K562 (cell line): ENCODE data around the gene UPK2. TPM values are rescaled to one million over a fixed set of nuclear protein-coding genes. Genes with fewer than 3 reads are reported as not detected.
A peak's percentile ranks its signal among the peaks of the same experiment; 100 is the strongest.

Experiments
- ARID1B ChIP-seq: fragments of 450-650 bp; IDR thresholded peaks from 2 replicates; pipeline ENCODE4 v1.6.1; 2016; ENCODE audit warnings: antibody characterized with exemption, mild to moderate bottlenecking, inconsistent platforms
- CBX5 ChIP-seq: IDR thresholded peaks from 2 replicates; pipeline ENCODE4 v1.6.1; 2014; ENCODE audit warnings: low read depth, borderline replicate concordance
- CXXC5 ChIP-seq: fragments of 250-450 bp; sonication (Bioruptor Pico); IDR thresholded peaks from 2 replicates; pipeline ENCODE4 v1.8.0; 2022; ENCODE audit warnings: inconsistent platforms, mild to moderate bottlenecking, moderate library complexity
- DPF2 ChIP-seq: fragments of 450-650 bp; IDR thresholded peaks from 2 replicates; pipeline ENCODE4 v1.6.1; 2016
- HMGN3 ChIP-seq: IDR thresholded peaks from 2 replicates; pipeline ENCODE4 v1.6.1; 2011; ENCODE audit warnings: borderline replicate concordance, low read depth, mild to moderate bottlenecking, mixed read lengths, low read length; ENCODE audit not compliant: insufficient read length; ENCODE audit errors: extremely low read depth
- HOXB6 ChIP-seq: fragments of 250-450 bp; sonication (Bioruptor Pico); IDR thresholded peaks from 2 replicates; pipeline ENCODE4 v1.5.1; 2022; ENCODE audit warnings: mild to moderate bottlenecking, borderline replicate concordance
- MCM2 ChIP-seq: fragments of 450-650 bp; IDR thresholded peaks from 2 replicates; pipeline ENCODE4 v1.6.1; 2017; ENCODE audit warnings: low read depth, mild to moderate bottlenecking
- PHTF2 ChIP-seq: fragments of 250-450 bp; sonication (Bioruptor Pico); IDR thresholded peaks from 2 replicates; pipeline ENCODE4 v1.5.0; 2021; ENCODE audit warnings: mild to moderate bottlenecking
- POLR2AphosphoS5 ChIP-seq: IDR thresholded peaks from 2 replicates; pipeline ENCODE4 v1.6.1; 2011; ENCODE audit warnings: mild to moderate bottlenecking, low read depth, low read length, moderate library complexity; ENCODE audit not compliant: control insufficient read depth, insufficient read depth
- POLR2B ChIP-seq: fragments of 450-650 bp; IDR thresholded peaks from 2 replicates; pipeline ENCODE4 v1.6.1; 2018; ENCODE audit warnings: low read depth; ENCODE audit not compliant: partially characterized antibody
- PTRF ChIP-seq: fragments of 450-650 bp; IDR thresholded peaks from 2 replicates; pipeline ENCODE4 v1.6.1; 2016; ENCODE audit warnings: mild to moderate bottlenecking, missing genetic modification characterization, missing compliant biosample characterization
- TEAD4 ChIP-seq, 2 experiments: sonication (generic) in 1 of 2; formaldehyde crosslinking in 1 of 2; IDR thresholded peaks; 2 replicates each; pipeline versions ENCODE4 v1.6.1 to v1.8.0; 2012 to 2022; ENCODE audit warnings: borderline replicate concordance in 1 of 2, inconsistent platforms in 1 of 2, low read length in 1 of 2, mild to moderate bottlenecking in 1 of 2, missing genetic modification reagents in 1 of 2
- TFAM ChIP-seq: fragments of 250-450 bp; sonication (Bioruptor Pico); conservative IDR thresholded peaks from 2 replicates; pipeline ENCODE4 v1.5.0; 2021; ENCODE audit warnings: mild to moderate bottlenecking, moderate library complexity
- ZBTB7A ChIP-seq: IDR thresholded peaks from 2 replicates; pipeline ENCODE4 v1.6.1; 2011; ENCODE audit warnings: low read depth, mild to moderate bottlenecking, low read length, moderate library complexity, borderline replicate concordance; ENCODE audit not compliant: control insufficient read depth
- ZC3H11A ChIP-seq: IDR thresholded peaks from 2 replicates; pipeline ENCODE4 v1.6.1; 2012; ENCODE audit warnings: low read depth, low read length, improper control_type of control experiment
- ZNF212 ChIP-seq: fragments of 450-650 bp; formaldehyde crosslinking; IDR thresholded peaks from 2 replicates; pipeline ENCODE4 v1.4.0; 2020; ENCODE audit warnings: mild to moderate bottlenecking
- ZNF584 ChIP-seq: fragments of 200-800 bp; sonication (Bioruptor generic); IDR thresholded peaks from 2 replicates; pipeline ENCODE4 v1.6.1; 2016; ENCODE audit warnings: low read depth, mild to moderate bottlenecking, missing genetic modification characterization, missing compliant biosample characterization
- ZNF79 ChIP-seq: fragments of 250-450 bp; sonication (Bioruptor Pico); IDR thresholded peaks from 2 replicates; pipeline ENCODE4 v1.4.0; 2020; ENCODE audit warnings: low read depth, mild to moderate bottlenecking, moderate library complexity
- polyA plus RNA-seq, 8 experiments: library from polyadenylated mRNA; depleted of rRNA in 4 of 8; stranded (reverse) in 5 of 8; unstranded in 3 of 8; fragments of >200 nt; fragmentation: Nextera tagmentation in 2 of 8; fragmentation: Illumina TruSeq in 1 of 8; extraction: Ambion mirVana in 2 of 8; extraction: Trizol in 1 of 8; gene quantifications; 2 replicates each; pipeline versions ENCODE4 v1.2.1 to v1.2.3, GENCODE V29; 2011 to 2014; ENCODE audit warnings: inconsistent platforms in 1 of 8, missing spikeins in 1 of 8
- total RNA-seq, 7 experiments: library from RNA; depleted of rRNA in 6 of 7; stranded (reverse); fragments of >200 nt in 6 of 7; fragmentation: Illumina TruSeq in 2 of 7; extraction: Trizol in 2 of 7; gene quantifications; 2 replicates each; pipeline versions ENCODE4 v1.2.1 to v1.2.3, GENCODE V29; 2011 to 2021; ENCODE audit warnings: low replicate concordance in 1 of 7
- TF ChIP-seq, protein P1 (sequence below): sonication (generic); formaldehyde crosslinking; IDR thresholded peaks from 2 replicates; pipeline ENCODE4 v1.8.1; 2023; ENCODE audit warnings: mild to moderate bottlenecking, missing genetic modification reagents
- TF ChIP-seq, protein P2 (sequence below): sonication (generic); formaldehyde crosslinking; IDR thresholded peaks from 2 replicates; pipeline ENCODE4 v1.8.0; 2022; ENCODE audit warnings: mild to moderate bottlenecking, missing genetic modification reagents
- TF ChIP-seq, protein P3 (sequence below), 2 experiments: fragments of 450-650 bp in 1 of 2; sonication (generic) in 1 of 2; formaldehyde crosslinking; conservative IDR thresholded peaks; 2 replicates each; pipeline versions ENCODE4 v1.4.0 to v1.8.1; 2020 to 2022; ENCODE audit warnings: mild to moderate bottlenecking in 1 of 2, missing genetic modification reagents in 1 of 2
- TF ChIP-seq, protein P4 (sequence below): fragments of 450-650 bp; formaldehyde crosslinking; IDR thresholded peaks from 2 replicates; pipeline ENCODE4 v1.4.0; 2022; ENCODE audit warnings: missing genetic modification characterization

Gene UPK2
- total and polyA plus RNA-seq, 9 of the 15 experiments (the other 6 are each of a cell fraction or from before 2014, with no cell fraction given): not detected

DNA sequence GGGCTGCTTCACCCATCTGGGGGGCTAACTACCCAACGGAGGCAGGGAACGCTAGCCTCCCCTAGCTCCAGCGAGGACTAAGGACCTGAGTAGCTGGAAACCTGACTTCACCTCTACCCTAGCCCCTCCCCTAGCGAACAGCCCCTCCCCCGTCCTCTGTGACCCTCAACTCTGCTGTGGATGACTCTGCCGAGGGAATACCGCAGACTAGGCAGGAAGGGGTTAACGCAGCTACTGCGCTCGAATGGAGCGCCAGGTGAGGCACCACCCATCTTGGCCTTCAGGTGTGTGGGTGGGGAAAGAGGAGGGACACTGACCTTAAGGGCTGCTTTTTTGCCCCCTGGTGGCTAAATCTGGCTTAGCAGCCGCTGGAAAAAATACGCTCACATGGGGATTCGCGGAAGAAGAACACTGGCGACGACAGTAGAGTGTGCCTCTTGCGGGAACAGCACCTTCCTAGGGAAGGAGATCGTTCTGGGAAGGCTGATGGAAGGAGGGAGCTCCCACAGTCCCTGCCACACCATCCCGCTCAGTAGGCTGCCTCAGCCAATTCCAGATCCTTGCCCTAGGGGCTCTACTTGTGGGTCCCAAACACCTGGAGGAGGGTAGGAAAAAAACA is 25.9 kb upstream of the UPK2 start (continued):
- no peak for TF ChIP-seq ZNF584 (CRISPR knock-in tag)
- TF ChIP-seq POLR2AphosphoS5: no peak
- TF ChIP-seq POLR2B: peak; percentile 27
- TF ChIP-seq MCM2: no peak
- TF ChIP-seq, protein P1, sequence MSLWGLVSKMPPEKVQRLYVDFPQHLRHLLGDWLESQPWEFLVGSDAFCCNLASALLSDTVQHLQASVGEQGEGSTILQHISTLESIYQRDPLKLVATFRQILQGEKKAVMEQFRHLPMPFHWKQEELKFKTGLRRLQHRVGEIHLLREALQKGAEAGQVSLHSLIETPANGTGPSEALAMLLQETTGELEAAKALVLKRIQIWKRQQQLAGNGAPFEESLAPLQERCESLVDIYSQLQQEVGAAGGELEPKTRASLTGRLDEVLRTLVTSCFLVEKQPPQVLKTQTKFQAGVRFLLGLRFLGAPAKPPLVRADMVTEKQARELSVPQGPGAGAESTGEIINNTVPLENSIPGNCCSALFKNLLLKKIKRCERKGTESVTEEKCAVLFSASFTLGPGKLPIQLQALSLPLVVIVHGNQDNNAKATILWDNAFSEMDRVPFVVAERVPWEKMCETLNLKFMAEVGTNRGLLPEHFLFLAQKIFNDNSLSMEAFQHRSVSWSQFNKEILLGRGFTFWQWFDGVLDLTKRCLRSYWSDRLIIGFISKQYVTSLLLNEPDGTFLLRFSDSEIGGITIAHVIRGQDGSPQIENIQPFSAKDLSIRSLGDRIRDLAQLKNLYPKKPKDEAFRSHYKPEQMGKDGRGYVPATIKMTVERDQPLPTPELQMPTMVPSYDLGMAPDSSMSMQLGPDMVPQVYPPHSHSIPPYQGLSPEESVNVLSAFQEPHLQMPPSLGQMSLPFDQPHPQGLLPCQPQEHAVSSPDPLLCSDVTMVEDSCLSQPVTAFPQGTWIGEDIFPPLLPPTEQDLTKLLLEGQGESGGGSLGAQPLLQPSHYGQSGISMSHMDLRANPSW (CRISPR knock-in tag): no peak
- TF ChIP-seq ARID1B: no peak
- TF ChIP-seq CXXC5 (CRISPR knock-in tag): peak; percentile 7; the same call in 1 of the 2 replicates
- no peak for TF ChIP-seq DPF2
- TF ChIP-seq, protein P2, sequence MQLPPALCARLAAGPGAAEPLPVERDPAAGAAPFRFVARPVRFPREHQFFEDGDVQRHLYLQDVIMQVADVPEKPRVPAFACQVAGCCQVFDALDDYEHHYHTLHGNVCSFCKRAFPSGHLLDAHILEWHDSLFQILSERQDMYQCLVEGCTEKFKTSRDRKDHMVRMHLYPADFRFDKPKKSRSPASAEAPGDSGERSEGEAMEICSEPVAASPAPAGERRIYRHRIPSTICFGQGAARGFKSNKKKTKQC (CRISPR knock-in tag): 0 out of 2 replicates have a peak, but pooled peaks have one; percentile 50
- no peak for TF ChIP-seq TEAD4 (IDR thresholded peaks at IDR 0.05; ENCODE audit: low read length)
- TF ChIP-seq TEAD4 (CRISPR knock-in tag; IDR thresholded peaks at IDR 0.05; ENCODE audit: borderline replicate concordance): no peak
- TF ChIP-seq HOXB6: no peak
- no peak for TF ChIP-seq CBX5
- peak; percentile 80; the same call in 1 of the 2 replicates for TF ChIP-seq ZBTB7A
- no peak for TF ChIP-seq PHTF2 (CRISPR knock-in tag)
- no peak for TF ChIP-seq ZNF79 (CRISPR knock-in tag)
- TF ChIP-seq, protein P3, sequence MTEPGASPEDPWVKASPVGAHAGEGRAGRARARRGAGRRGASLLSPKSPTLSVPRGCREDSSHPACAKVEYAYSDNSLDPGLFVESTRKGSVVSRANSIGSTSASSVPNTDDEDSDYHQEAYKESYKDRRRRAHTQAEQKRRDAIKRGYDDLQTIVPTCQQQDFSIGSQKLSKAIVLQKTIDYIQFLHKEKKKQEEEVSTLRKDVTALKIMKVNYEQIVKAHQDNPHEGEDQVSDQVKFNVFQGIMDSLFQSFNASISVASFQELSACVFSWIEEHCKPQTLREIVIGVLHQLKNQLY (CRISPR knock-in tag; conservative IDR thresholded peaks at IDR 0.05): no peak
- no peak for TF ChIP-seq PTRF (tag)
- TF ChIP-seq, protein P4, sequence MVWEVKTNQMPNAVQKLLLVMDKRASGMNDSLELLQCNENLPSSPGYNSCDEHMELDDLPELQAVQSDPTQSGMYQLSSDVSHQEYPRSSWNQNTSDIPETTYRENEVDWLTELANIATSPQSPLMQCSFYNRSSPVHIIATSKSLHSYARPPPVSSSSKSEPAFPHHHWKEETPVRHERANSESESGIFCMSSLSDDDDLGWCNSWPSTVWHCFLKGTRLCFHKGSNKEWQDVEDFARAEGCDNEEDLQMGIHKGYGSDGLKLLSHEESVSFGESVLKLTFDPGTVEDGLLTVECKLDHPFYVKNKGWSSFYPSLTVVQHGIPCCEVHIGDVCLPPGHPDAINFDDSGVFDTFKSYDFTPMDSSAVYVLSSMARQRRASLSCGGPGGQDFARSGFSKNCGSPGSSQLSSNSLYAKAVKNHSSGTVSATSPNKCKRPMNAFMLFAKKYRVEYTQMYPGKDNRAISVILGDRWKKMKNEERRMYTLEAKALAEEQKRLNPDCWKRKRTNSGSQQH (CRISPR knock-in tag): no peak
- no peak for TF ChIP-seq HMGN3
- TF ChIP-seq TFAM (CRISPR knock-in tag): no peak
- TF ChIP-seq ZC3H11A: no peak
- TF ChIP-seq ZNF212 (CRISPR knock-in tag): no peak
